OCI-LY7 (cell line): Measurements from ENCODE around the gene GNG7. TPM values are rescaled to one million over a fixed set of nuclear protein-coding genes. Genes with fewer than 3 reads are reported as not detected.

Experiments
- BruUV-seq: library from RNA; stranded (reverse); fragments of 400-500 nt; replicated peaks from 2 replicates; lab custom pipeline; 2021; lab: Mats Ljungman, UMichigan
- CTCF ChIA-PET: fragments of 300-600 bp; sonication (Branson Sonifier 250); formaldehyde crosslinking; loops from one replicate; lab custom pipeline; 2022; ENCODE audit warnings: antibody characterized with exemption; ENCODE audit not compliant: unreplicated experiment; lab: Charles Lee
- POLR2A ChIA-PET: fragments of 300-600 bp; sonication (Branson Sonifier 250); formaldehyde crosslinking; loops from one replicate; lab custom pipeline; 2022; ENCODE audit warnings: antibody characterized with exemption; lab: Charles Lee
- DNase-seq: peaks from one replicate; pipeline ENCODE4 v3.0.0-alpha.2; 2015; ENCODE audit warnings: low spot score
- H2AFZ ChIP-seq: fragments of 200-600 bp; sonication (generic), shearing (Covaris generic); 2 replicates; pipeline ENCODE4 v1.6.1; 2014; ENCODE audit warnings: mild to moderate bottlenecking, antibody characterized with exemption, low read length, moderate library complexity
- H3K27ac ChIP-seq: fragments of 200-600 bp; sonication (generic); 2 replicates; pipeline ENCODE4 v1.5.1; 2014; ENCODE audit warnings: mixed run types, low read depth, mild to moderate bottlenecking, moderate library complexity, low read length, inconsistent platforms; ENCODE audit not compliant: poor library complexity, severe bottlenecking
- H3K36me3 ChIP-seq: fragments of 200-600 bp; sonication (generic); 2 replicates; pipeline ENCODE4 v1.6.1; 2014; ENCODE audit warnings: mild to moderate bottlenecking, antibody characterized with exemption, low read length, moderate library complexity, mixed read lengths; ENCODE audit not compliant: insufficient read depth
- H3K4me1 ChIP-seq: fragments of 200-600 bp; sonication (generic); 2 replicates; pipeline ENCODE4 v1.5.1; 2014; ENCODE audit warnings: mild to moderate bottlenecking, low read length; ENCODE audit not compliant: insufficient read depth, poor library complexity, severe bottlenecking
- H3K4me2 ChIP-seq: fragments of 200-600 bp; sonication (generic); 2 replicates; pipeline ENCODE4 v1.6.1; 2014; ENCODE audit warnings: mild to moderate bottlenecking, low read length
- H3K4me3 ChIP-seq: fragments of 200-600 bp; sonication (generic); 2 replicates; pipeline ENCODE4 v1.5.1; 2014; ENCODE audit warnings: mild to moderate bottlenecking, low read depth, low read length; ENCODE audit not compliant: poor library complexity, severe bottlenecking
- H3K79me2 ChIP-seq: fragments of 200-600 bp; sonication (generic); 2 replicates; pipeline ENCODE4 v1.6.1; 2016; ENCODE audit warnings: low read depth, mild to moderate bottlenecking, low read length, moderate library complexity, mixed read lengths; ENCODE audit not compliant: insufficient read depth
- H3K9me2 ChIP-seq: fragments of 200-600 bp; sonication (generic); 2 replicates; pipeline ENCODE4 v1.6.1; 2016; ENCODE audit warnings: mild to moderate bottlenecking, low read length, mixed read lengths; ENCODE audit not compliant: insufficient read depth
- H3K9me3 ChIP-seq: fragments of 200-600 bp; sonication (generic); 2 replicates; pipeline ENCODE4 v1.6.1; 2014; ENCODE audit warnings: mild to moderate bottlenecking, mixed run types, low read length, mixed read lengths
- H4K20me1 ChIP-seq: fragments of 200-600 bp; sonication (generic); 2 replicates; pipeline ENCODE4 v1.6.1; 2014; ENCODE audit warnings: mild to moderate bottlenecking, antibody characterized with exemption, low read length, moderate library complexity, mixed read lengths; ENCODE audit not compliant: insufficient read depth
- CTCF ChIP-seq: fragments of 200-600 bp; sonication (generic); conservative IDR thresholded peaks from 2 replicates; pipeline ENCODE4 v1.5.1; 2014; ENCODE audit warnings: mild to moderate bottlenecking, antibody characterized with exemption, low read length, moderate library complexity, mixed read lengths
- EZH2phosphoT487 ChIP-seq: fragments of 200-600 bp; sonication (generic); IDR thresholded peaks from 2 replicates; pipeline ENCODE4 v1.6.1; 2018; ENCODE audit warnings: low read depth, borderline replicate concordance, mild to moderate bottlenecking, mixed run types, antibody characterized with exemption, low read length, moderate library complexity, mixed read lengths
- intact Hi-C: fragments of 100-400 bp; cut with micrococcal nuclease; formaldehyde crosslinking; loops from one replicate; pipeline ENCODE4 v1.10.0; 2022; ENCODE audit not compliant: unreplicated experiment
- total RNA-seq, 2 experiments: library from RNA; depleted of rRNA in 1 of 2; stranded (reverse); fragments of >200 nt in 1 of 2; shearing (Covaris generic) in 1 of 2; gene quantifications; 2 replicates each; pipeline ENCODE4 v1.2.3, GENCODE V29; 2014 to 2022

Gene GNG7
- total RNA-seq, 2 experiments from 2014 or later: 13.9 to 15.3 TPM

- peak overlapping the region; percentile 31 for H3K4me3 ChIP-seq
- peaks cover 8% of the 10 kb centered on the region; the same call in 1 of the 2 replicates for H3K79me2 ChIP-seq
- no peaks in the 10 kb centered on the region for H3K9me2 ChIP-seq
- H4K20me1 ChIP-seq: no peaks in the 10 kb centered on the region
- no peaks in the 10 kb centered on the region for H3K36me3 ChIP-seq
- POLR2A ChIA-PET: interaction anchor here (0.6 to 5.5 kb wide), 6 partner anchors 9 to 574 kb away, joined by 3 to 51 read pairs (median 4); partner anchors contain the start of gene GADD45B
- no peak for TF ChIP-seq EZH2phosphoT487
- no peak for TF ChIP-seq CTCF
- intact Hi-C loops: loop anchor here (10.0 kb wide), 1 partner anchor 452 kb away; the partner anchor contains the start of gene DOT1L
- H3K9me3 ChIP-seq: peaks cover 6% of the 10 kb centered on the region; the same call in 1 of the 2 replicates
- peak; percentile 75 for DNase-seq
- no TSS peak for BruUV-seq
- H3K4me2 ChIP-seq: peak overlapping the region; percentile 68
- peaks cover 90% of the 10 kb centered on the region for H3K4me1 ChIP-seq
- H2AFZ ChIP-seq: peak overlapping the region; percentile 81
- H3K27ac ChIP-seq: peak overlapping the region; percentile 59
- CTCF ChIA-PET: no interaction called here
Observed at GRCh38 chr19:2616741-2617392, 85.6 kb downstream of the GNG7 start.

- peaks cover 4% of the 10 kb centered on the region; the same call in 1 of the 2 replicates for H3K79me2 ChIP-seq
- POLR2A ChIA-PET: interaction anchor here (0.6 to 1.9 kb wide), 3 partner anchors 15 to 128 kb away, joined by 3 to 5 read pairs (median 4); no protein-coding TSS in a partner anchor
- no peak overlapping the region for H3K4me2 ChIP-seq
- intact Hi-C loops: loop anchor here (10.0 kb wide), 1 partner anchor 451 kb away; the partner anchor contains the start of gene DOT1L
- no peaks in the 10 kb centered on the region for H3K36me3 ChIP-seq
- peak overlapping the region; percentile 6 for H3K27ac ChIP-seq
- BruUV-seq: no TSS peak
- DNase-seq: no peak
- H3K9me3 ChIP-seq: peaks cover 6% of the 10 kb centered on the region; the same call in 1 of the 2 replicates
- H3K4me3 ChIP-seq: no peak overlapping the region
- H3K4me1 ChIP-seq: peaks cover 89% of the 10 kb centered on the region
- CTCF ChIA-PET: no interaction called here
- no peaks in the 10 kb centered on the region for H4K20me1 ChIP-seq
- no peaks in the 10 kb centered on the region for H3K9me2 ChIP-seq
- H2AFZ ChIP-seq: no peak overlapping the region
- no peak for TF ChIP-seq CTCF
- TF ChIP-seq EZH2phosphoT487: no peak
Observed at GRCh38 chr19:2615782-2616181, 86.7 kb downstream of the GNG7 start.
